Measurements from ENCODE around the gene LIN28B.
A peak's percentile ranks its signal among the peaks of the same experiment; 100 is the strongest.

Gene LIN28B

GRCh38 chr6:105014954-105015353, 58.0 kb downstream of the LIN28B start:
- no peak for DNase-seq

- peak; percentile 3 for DNase-seq
Observed at GRCh38 chr6:105015482-105015881, 58.6 kb downstream of the LIN28B start.

- DNase-seq: no peak
Observed at GRCh38 chr6:105019285-105019684, 62.4 kb downstream of the LIN28B start.

- DNase-seq: no peak
Observed at GRCh38 chr6:105021399-105021798, 64.5 kb downstream of the LIN28B start.

- no peak for DNase-seq
Observed at GRCh38 chr6:105022416-105022815, 65.5 kb downstream of the LIN28B start.

GRCh38 chr6:105024803-105025202, 67.9 kb downstream of the LIN28B start:
- DNase-seq: no peak

- no peak for DNase-seq
Observed at GRCh38 chr6:105028898-105029297, 72.0 kb downstream of the LIN28B start.

GRCh38 chr6:105029581-105029980, 72.7 kb downstream of the LIN28B start:
- no peak for DNase-seq

GRCh38 chr6:105034470-105034869, 77.6 kb downstream of the LIN28B start:
- no peak for DNase-seq

- DNase-seq: no peak
Observed at GRCh38 chr6:105035299-105035698, 78.4 kb downstream of the LIN28B start.

- DNase-seq: no peak
Observed at GRCh38 chr6:105036351-105036750, 79.4 kb downstream of the LIN28B start.

- peak; percentile 2 for DNase-seq
Observed at GRCh38 chr6:105038259-105038658, 81.4 kb downstream of the LIN28B start.

- DNase-seq: no peak
Observed at GRCh38 chr6:105041880-105042279, 85.0 kb downstream of the LIN28B start.

GRCh38 chr6:105042648-105043047, 85.7 kb downstream of the LIN28B start:
- DNase-seq: no peak

- no peak for DNase-seq
Observed at GRCh38 chr6:105043979-105044378, 87.1 kb downstream of the LIN28B start.

GRCh38 chr6:105045526-105045925, 88.6 kb downstream of the LIN28B start:
- peak; percentile 50 for DNase-seq

- DNase-seq: no peak
Observed at GRCh38 chr6:105051941-105052471, 95.1 kb downstream of the LIN28B start.

- DNase-seq: no peak
Observed at GRCh38 chr6:105056646-105057045, 99.7 kb downstream of the LIN28B start.

- no peak for DNase-seq
Observed at GRCh38 chr6:105057160-105057559, 100.3 kb downstream of the LIN28B start.

GRCh38 chr6:105058316-105058715, 101.4 kb downstream of the LIN28B start:
- DNase-seq: no peak

- no peak for DNase-seq
Observed at GRCh38 chr6:105058846-105059245, 101.9 kb downstream of the LIN28B start.

- no peak for DNase-seq
Observed at GRCh38 chr6:105066233-105066632, 109.3 kb downstream of the LIN28B start.

GRCh38 chr6:105066836-105067235, 109.9 kb downstream of the LIN28B start:
- DNase-seq: no peak

GRCh38 chr6:105067329-105067728, 110.4 kb downstream of the LIN28B start:
- no peak for DNase-seq

GRCh38 chr6:105068407-105068806, 111.5 kb downstream of the LIN28B start:
- no peak for DNase-seq
